Natural killer cell treated with Interleukin-12 subunit alpha and Interleukin-12 subunit beta and Interleukin-15 and Interleukin-18, amount 100 ng/mL, for 72 hours (primary cell): ENCODE results near the gene MKNK1. TPM values are rescaled to one million over a fixed set of nuclear protein-coding genes. Genes with fewer than 3 reads are reported as not detected.

ENCODE experiments used
- ATAC-seq, 2 donors: fragments of 150-1000 bp; cut with Tn5 transposase in 1 of 2; sonication (Bioruptor Pico), chemical (Tn5 transposase) in 1 of 2; 2 replicates each; pipeline ENCODE4 v1.10.0; 2021
- DNase-seq: peaks from one replicate; pipeline ENCODE4 v3.0.0; 2022; ENCODE audit warnings: low spot score
- H3K27ac Mint-ChIP-seq, 2 donors: 1 replicate in 1 of 2; 2 replicates in 1 of 2; pipeline ENCODE4 v1.8.0; 2022; ENCODE audit warnings: mixed read lengths in 2 of 2, mild to moderate bottlenecking in 1 of 2, moderate library complexity in 1 of 2
- H3K27me3 Mint-ChIP-seq, 2 donors: 1 replicate in 1 of 2; 2 replicates in 1 of 2; pipeline ENCODE4 v1.8.0; 2022; ENCODE audit warnings: mixed read lengths in 2 of 2
- H3K36me3 Mint-ChIP-seq: one replicate; pipeline ENCODE4 v1.8.0; 2022; ENCODE audit warnings: mixed read lengths
- H3K4me1 Mint-ChIP-seq, 2 donors: 1 replicate in 1 of 2; 2 replicates in 1 of 2; pipeline ENCODE4 v1.8.0; 2022; ENCODE audit warnings: low read depth in 2 of 2, mixed read lengths in 2 of 2, mild to moderate bottlenecking in 1 of 2
- H3K4me3 Mint-ChIP-seq: one replicate; pipeline ENCODE4 v1.8.0; 2022; ENCODE audit warnings: mixed read lengths
- H3K9me3 Mint-ChIP-seq: 2 replicates; pipeline ENCODE4 v1.8.0; 2022; ENCODE audit warnings: mixed read lengths
- total RNA-seq, 2 donors: library from RNA; stranded (reverse); gene quantifications; one replicate each; pipeline ENCODE4 v1.2.3, GENCODE V29; 2022

MKNK1 gene
- total RNA-seq, 2 donors from 2014 or later = 63.7 to 89.9 TPM

GRCh38 chr1:46519209-46519608 lies 84.9 kb downstream of the MKNK1 start:
- H3K27me3 Mint-ChIP-seq = peaks cover 27 to 28% of the 10 kb centered on the region in 2 donors
- no peak overlapping the region for H3K4me3 Mint-ChIP-seq
- peaks cover 24 to 27% of the 10 kb centered on the region in 2 donors for H3K4me1 Mint-ChIP-seq
- ATAC-seq (no peak), DNase-seq (no peak)
- no peak overlapping the region for H3K27ac Mint-ChIP-seq
- H3K9me3 Mint-ChIP-seq = no peaks in the 10 kb centered on the region
- H3K36me3 Mint-ChIP-seq = no peaks in the 10 kb centered on the region

GRCh38 chr1:46517932-46518498 lies 86.1 kb downstream of the MKNK1 start:
- Mint-ChIP-seq H3K27ac (peak overlapping the region in 1 of 2 donors; percentile 77), H3K27me3 (peaks cover 26 to 31% of the 10 kb centered on the region in 2 donors), H3K36me3 (no peaks in the 10 kb centered on the region), H3K4me3 (no peak overlapping the region), H3K4me1 (peaks cover 20 to 25% of the 10 kb centered on the region in 2 donors), H3K9me3 (no peaks in the 10 kb centered on the region)
- DNase-seq = no peak
- no peak for ATAC-seq

DNA sequence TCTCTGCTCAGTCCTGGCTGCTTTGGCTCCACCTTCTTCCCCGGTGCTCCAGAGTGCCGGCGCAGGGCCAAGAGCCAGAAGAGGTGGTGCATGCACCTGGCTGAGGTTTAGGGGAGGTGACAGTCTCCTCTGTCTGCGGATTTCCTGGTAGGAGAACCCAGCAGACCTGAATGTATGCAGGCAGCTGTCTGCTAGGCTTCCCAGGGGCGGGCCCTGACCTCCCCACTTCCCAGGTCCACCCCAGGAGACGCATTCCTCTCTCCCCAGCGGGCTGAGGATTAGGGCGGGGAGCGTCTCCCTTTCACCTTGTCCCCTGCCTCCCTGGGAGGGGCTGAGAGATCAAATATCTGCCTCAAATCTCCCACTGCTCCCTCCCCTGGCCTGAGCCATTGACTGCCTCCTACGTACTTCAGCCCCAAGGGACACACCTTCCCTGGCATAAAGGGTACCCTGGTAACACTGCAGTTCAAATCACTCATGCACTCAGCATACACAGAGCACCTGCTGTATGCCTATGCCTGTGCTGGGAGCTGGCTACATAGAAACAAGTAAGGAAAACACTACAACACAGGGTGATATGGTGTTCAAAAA lies 87.0 kb downstream of the MKNK1 start:
- Mint-ChIP-seq H3K27ac (no peak overlapping the region), H3K4me3 (no peak overlapping the region)

DNA sequence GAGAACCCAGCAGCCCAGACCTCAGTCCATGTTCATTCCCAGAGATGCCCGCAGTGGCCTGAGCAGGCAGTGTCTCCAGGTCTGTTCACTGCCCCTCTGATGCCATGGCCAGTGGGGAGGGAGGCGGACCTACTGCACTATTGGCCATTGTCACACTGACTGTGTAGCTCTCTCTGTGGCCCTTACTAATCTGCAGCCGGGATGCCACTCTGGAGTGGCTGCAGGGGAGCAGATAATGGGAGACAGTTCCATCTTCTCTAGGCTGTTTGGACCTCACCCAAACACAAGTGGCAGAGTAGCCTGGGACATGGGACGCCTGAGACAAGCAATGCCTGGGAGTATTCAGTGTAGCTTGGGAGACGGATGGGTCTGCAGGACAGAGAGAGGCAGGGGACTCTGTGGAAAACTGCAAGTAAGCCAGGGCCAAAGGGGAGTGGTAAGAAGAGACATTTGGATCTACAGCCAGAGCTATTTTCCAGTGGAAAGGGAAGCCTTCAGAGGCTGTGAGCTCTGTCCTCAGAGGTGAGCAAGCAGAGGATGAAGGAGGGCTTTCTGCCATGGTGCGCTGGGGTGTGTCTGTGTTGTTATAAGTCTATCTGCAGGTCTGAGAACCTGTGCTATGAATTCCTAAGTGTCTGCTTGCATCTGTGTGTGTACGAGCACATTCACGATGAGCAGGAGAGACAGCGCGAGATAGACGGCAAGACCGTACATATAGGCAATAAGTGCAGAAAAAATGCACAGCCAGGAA lies 87.7 kb downstream of the MKNK1 start:
- no peak for ATAC-seq
- Mint-ChIP-seq H3K36me3 (no peaks in the 10 kb centered on the region), H3K27me3 (peaks cover 29 to 35% of the 10 kb centered on the region in 2 donors), H3K4me3 (no peak overlapping the region), H3K27ac (no peak overlapping the region), H3K4me1 (peaks cover 9 to 13% of the 10 kb centered on the region in 2 donors), H3K9me3 (no peaks in the 10 kb centered on the region)
- no peak for DNase-seq

More for the DNA sequence above, 87.0 kb downstream of the MKNK1 start:
- no peaks in the 10 kb centered on the region for H3K36me3 Mint-ChIP-seq
- ATAC-seq (no peak), DNase-seq (no peak)
- no peaks in the 10 kb centered on the region for H3K9me3 Mint-ChIP-seq
- H3K4me1 Mint-ChIP-seq = peaks cover 14 to 20% of the 10 kb centered on the region in 2 donors
- peaks cover 29 to 35% of the 10 kb centered on the region in 2 donors for H3K27me3 Mint-ChIP-seq

- DNase-seq (no peak), ATAC-seq (no peak)
- peaks cover 6 to 9% of the 10 kb centered on the region in 2 donors for H3K4me1 Mint-ChIP-seq
- H3K27ac Mint-ChIP-seq = no peak overlapping the region
- H3K9me3 Mint-ChIP-seq = no peaks in the 10 kb centered on the region
- H3K36me3 Mint-ChIP-seq = no peaks in the 10 kb centered on the region
- no peak overlapping the region for H3K4me3 Mint-ChIP-seq
- peaks cover 29 to 35% of the 10 kb centered on the region in 2 donors for H3K27me3 Mint-ChIP-seq
Observed at GRCh38 chr1:46515576-46515975, 88.5 kb downstream of the MKNK1 start.

- Mint-ChIP-seq H3K36me3 (no peaks in the 10 kb centered on the region), H3K27ac (no peak overlapping the region), H3K9me3 (no peaks in the 10 kb centered on the region), H3K4me1 (peaks cover 3 to 6% of the 10 kb centered on the region in 2 donors), H3K27me3 (peaks cover 28 to 35% of the 10 kb centered on the region in 2 donors), H3K4me3 (no peak overlapping the region)
- ATAC-seq (no peak), DNase-seq (no peak)
Observed at GRCh38 chr1:46513536-46513935, 90.5 kb downstream of the MKNK1 start.

DNA sequence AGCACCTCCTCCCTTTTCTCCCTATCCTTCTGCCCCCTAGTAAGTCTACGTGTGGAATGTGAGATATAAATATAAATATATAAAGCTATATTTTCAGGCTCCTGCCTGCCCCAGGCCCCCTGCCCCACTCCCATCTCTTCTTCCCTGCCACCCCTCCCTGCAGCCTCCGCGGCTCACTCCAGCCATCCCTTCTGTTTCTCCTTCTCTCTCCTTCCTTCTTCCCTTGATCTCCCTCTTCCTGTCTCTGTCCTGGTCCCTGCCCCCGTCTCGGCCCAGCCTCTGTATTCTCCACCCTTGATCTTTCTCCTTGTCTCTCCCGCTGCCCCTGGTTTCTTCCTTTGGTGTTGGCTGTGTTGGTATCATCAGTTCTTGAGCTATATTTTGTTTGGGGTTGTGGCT lies 91.3 kb downstream of the MKNK1 start:
- Mint-ChIP-seq H3K4me3 (no peak overlapping the region), H3K4me1 (peaks cover 3 to 6% of the 10 kb centered on the region in 2 donors), H3K36me3 (no peaks in the 10 kb centered on the region), H3K27me3 (peaks cover 20 to 28% of the 10 kb centered on the region in 2 donors), H3K9me3 (no peaks in the 10 kb centered on the region), H3K27ac (no peak overlapping the region)
- DNase-seq = no peak
- no peak for ATAC-seq

GRCh38 chr1:46512135-46512791 lies 91.8 kb downstream of the MKNK1 start:
- peaks cover 18 to 23% of the 10 kb centered on the region in 2 donors for H3K27me3 Mint-ChIP-seq
- H3K27ac Mint-ChIP-seq = no peak overlapping the region
- ATAC-seq = no peak
- peaks cover 3 to 6% of the 10 kb centered on the region in 2 donors for H3K4me1 Mint-ChIP-seq
- no peak overlapping the region for H3K4me3 Mint-ChIP-seq
- DNase-seq = no peak
- no peaks in the 10 kb centered on the region for H3K9me3 Mint-ChIP-seq
- H3K36me3 Mint-ChIP-seq = no peaks in the 10 kb centered on the region

- DNase-seq (no peak), ATAC-seq (no peak)
- Mint-ChIP-seq H3K27me3 (peaks cover 10 to 11% of the 10 kb centered on the region in 2 donors), H3K4me3 (no peak overlapping the region), H3K9me3 (no peaks in the 10 kb centered on the region), H3K36me3 (no peaks in the 10 kb centered on the region), H3K27ac (no peak overlapping the region), H3K4me1 (peaks cover 3 to 6% of the 10 kb centered on the region in 2 donors)
Observed at GRCh38 chr1:46510998-46511365, 93.1 kb downstream of the MKNK1 start.

- DNase-seq = no peak
- no peak for ATAC-seq
- Mint-ChIP-seq H3K4me1 (peaks cover 3 to 6% of the 10 kb centered on the region in 2 donors), H3K27me3 (peaks cover 8 to 9% of the 10 kb centered on the region in 2 donors), H3K4me3 (no peak overlapping the region), H3K36me3 (no peaks in the 10 kb centered on the region), H3K9me3 (no peaks in the 10 kb centered on the region), H3K27ac (no peak overlapping the region)
Observed at GRCh38 chr1:46510341-46510997, 93.6 kb downstream of the MKNK1 start.

GRCh38 chr1:46508757-46509156 lies 95.3 kb downstream of the MKNK1 start:
- no peaks in the 10 kb centered on the region for H3K36me3 Mint-ChIP-seq
- no peaks in the 10 kb centered on the region for H3K9me3 Mint-ChIP-seq
- peaks cover 4 to 9% of the 10 kb centered on the region in 2 donors for H3K27me3 Mint-ChIP-seq
- H3K27ac Mint-ChIP-seq = no peak overlapping the region
- no peak for DNase-seq
- peaks cover 3 to 6% of the 10 kb centered on the region in 2 donors for H3K4me1 Mint-ChIP-seq
- ATAC-seq = peak; percentile 65 to 67
- H3K4me3 Mint-ChIP-seq = no peak overlapping the region
